ENCODE data around the gene MDP1.
A peak's percentile ranks its signal among the peaks of the same experiment; 100 is the strongest.

The MDP1 gene

GRCh38 chr14:24177041-24177825 lies 38.6 kb downstream of the MDP1 start:
- ChIA-PET CTCF (interaction anchor here (0.7 kb wide), 1 partner anchor 16 kb away, joined by 3 read pairs; the partner anchor contains the start of gene IRF9), POLR2A (interaction anchor here (0.6 kb wide), 1 partner anchor 25 kb away, joined by 3 read pairs; no protein-coding TSS in a partner anchor)
- no peak overlapping the region for H3K27ac ChIP-seq (ENCODE audit: insufficient read depth in 1 of 2, low read depth in 1 of 2, low read length in 2 of 2, poor library complexity in 1 of 2, severe bottlenecking in 2 of 2)
- DNase-seq = no peak
- no peak overlapping the region for H3K4me3 ChIP-seq (ENCODE audit: control insufficient read depth in 1 of 7, extremely low read depth in 1 of 7, insufficient read depth in 4 of 7, low read depth in 2 of 7, low read length in 6 of 7)
- H3K4me1 ChIP-seq (ENCODE audit: control extremely low read depth in 1 of 4, control insufficient read depth in 4 of 4, insufficient read depth in 4 of 4, low read length in 3 of 4) = peaks cover 0 to 14% (median 6%) of the 10 kb centered on the region in 4 experiments
- H3K36me3 ChIP-seq (ENCODE audit: control insufficient read depth in 4 of 4, insufficient read depth in 4 of 4, low read length in 3 of 4) = peaks cover 5 to 82% (median 49%) of the 10 kb centered on the region in 4 experiments
- no peaks in the 10 kb centered on the region for H3K27me3 ChIP-seq (replicated peaks in 2 of 5; ENCODE audit: control insufficient read depth in 4 of 5, insufficient read depth in 5 of 5, low read length in 4 of 5)
- no peaks in the 10 kb centered on the region for H3K9me3 ChIP-seq (ENCODE audit: control extremely low read depth in 1 of 5, control insufficient read depth in 4 of 5, insufficient read depth in 2 of 5, low read depth in 1 of 5, low read length in 4 of 5)
- WGBS (ENCODE audit: insufficient coverage) = 99% methylated on average over 9 of the region's 12 CpGs

- CTCF ChIA-PET = interaction anchor here (4.9 kb wide), 1 partner anchor 11 kb away, joined by 19 read pairs; the partner anchor contains the start of gene IPO4
- H3K36me3 ChIP-seq (ENCODE audit: control insufficient read depth in 4 of 4, insufficient read depth in 4 of 4, low read length in 3 of 4) = peaks cover 3 to 76% (median 44%) of the 10 kb centered on the region in 4 experiments
- no peaks in the 10 kb centered on the region for H3K27me3 ChIP-seq (replicated peaks in 2 of 5; ENCODE audit: control insufficient read depth in 4 of 5, insufficient read depth in 5 of 5, low read length in 4 of 5)
- POLR2A ChIA-PET = no interaction called here
- WGBS (ENCODE audit: insufficient coverage) = 98% methylated on average over 5 of the region's 5 CpGs
- no peak for DNase-seq
- H3K4me1 ChIP-seq (ENCODE audit: control extremely low read depth in 1 of 4, control insufficient read depth in 4 of 4, insufficient read depth in 4 of 4, low read length in 3 of 4) = peaks cover 0 to 18% (median 8%) of the 10 kb centered on the region in 4 experiments
- H3K27ac ChIP-seq (ENCODE audit: insufficient read depth in 1 of 2, low read depth in 1 of 2, low read length in 2 of 2, poor library complexity in 1 of 2, severe bottlenecking in 2 of 2) = no peak overlapping the region
- no peak overlapping the region for H3K4me3 ChIP-seq (ENCODE audit: control insufficient read depth in 1 of 7, extremely low read depth in 1 of 7, insufficient read depth in 4 of 7, low read depth in 2 of 7, low read length in 6 of 7)
- no peaks in the 10 kb centered on the region for H3K9me3 ChIP-seq (ENCODE audit: control extremely low read depth in 1 of 5, control insufficient read depth in 4 of 5, insufficient read depth in 2 of 5, low read depth in 1 of 5, low read length in 4 of 5)
Observed at GRCh38 chr14:24176599-24176998, 39.3 kb downstream of the MDP1 start.

GRCh38 chr14:24172871-24173281 lies 43.0 kb downstream of the MDP1 start:
- DNase-seq = peak in 1 of 3 donors; percentile 34
- H3K4me1 ChIP-seq (ENCODE audit: control extremely low read depth in 1 of 4, control insufficient read depth in 4 of 4, insufficient read depth in 4 of 4, low read length in 3 of 4) = peaks cover 0 to 18% (median 10%) of the 10 kb centered on the region in 4 experiments

DNA sequence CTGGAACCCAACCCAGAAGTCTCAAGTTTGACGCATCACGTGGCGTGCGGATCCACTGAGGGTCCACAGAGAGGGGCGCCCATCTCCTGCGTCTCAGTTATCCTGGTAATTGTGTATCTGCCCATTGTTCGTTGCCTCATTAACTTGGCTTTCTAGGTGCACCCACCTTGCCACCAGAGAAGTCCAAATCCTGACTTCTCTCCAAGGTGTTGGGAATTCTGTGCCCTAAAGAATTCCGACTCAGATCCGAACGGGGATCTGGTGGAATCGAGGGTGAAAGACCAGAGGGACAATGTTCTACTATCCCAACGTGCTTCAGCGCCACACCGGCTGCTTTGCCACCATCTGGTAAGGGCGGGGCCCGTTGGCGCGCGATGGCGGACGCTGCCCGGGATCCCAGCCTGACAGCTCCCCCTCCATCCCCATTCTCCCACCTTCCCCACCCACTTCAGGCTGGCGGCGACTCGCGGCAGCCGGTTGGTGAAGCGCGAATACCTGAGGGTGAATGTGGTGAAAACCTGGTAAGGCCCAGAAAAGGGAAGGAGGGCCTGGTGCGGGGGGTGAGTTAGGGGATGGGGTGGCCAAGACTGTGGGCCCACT lies 43.5 kb downstream of the MDP1 start:
- H3K27me3 ChIP-seq (replicated peaks in 2 of 5; ENCODE audit: control insufficient read depth in 4 of 5, insufficient read depth in 5 of 5, low read length in 4 of 5) = no peaks in the 10 kb centered on the region
- CTCF ChIA-PET = interaction anchor here (1.0 to 4.9 kb wide), 4 partner anchors 9 to 58 kb away, joined by 3 to 19 read pairs (median 6); partner anchors contain the start of genes DCAF11, IPO4, IRF9 and NRL
- peak overlapping the region; percentile 20 to 95 (median 81) for H3K4me3 ChIP-seq (ENCODE audit: control insufficient read depth in 1 of 7, extremely low read depth in 1 of 7, insufficient read depth in 4 of 7, low read depth in 2 of 7, low read length in 6 of 7)
- peak overlapping the region in 1 of 2 experiments; percentile 66 for H3K27ac ChIP-seq (ENCODE audit: insufficient read depth in 1 of 2, low read depth in 1 of 2, low read length in 2 of 2, poor library complexity in 1 of 2, severe bottlenecking in 2 of 2)
- peaks cover 2 to 22% (median 11%) of the 10 kb centered on the region in 4 experiments for H3K4me1 ChIP-seq (ENCODE audit: control extremely low read depth in 1 of 4, control insufficient read depth in 4 of 4, insufficient read depth in 4 of 4, low read length in 3 of 4)
- POLR2A ChIA-PET = interaction anchor here (1.0 to 2.8 kb wide), 2 partner anchors 11 to 23 kb away, joined by 3 to 15 read pairs; partner anchors contain the start of genes IRF9 and TM9SF1
- peaks cover 2 to 45% (median 16%) of the 10 kb centered on the region in 4 experiments for H3K36me3 ChIP-seq (ENCODE audit: control insufficient read depth in 4 of 4, insufficient read depth in 4 of 4, low read length in 3 of 4)
- no peaks in the 10 kb centered on the region for H3K9me3 ChIP-seq (ENCODE audit: control extremely low read depth in 1 of 5, control insufficient read depth in 4 of 5, insufficient read depth in 2 of 5, low read depth in 1 of 5, low read length in 4 of 5)
- WGBS (ENCODE audit: insufficient coverage) = 6% methylated on average over 12 of the region's 30 CpGs
- DNase-seq = peak in 1 of 3 donors; percentile 35

More at GRCh38 chr14:24172871-24173281, 43.0 kb downstream of the MDP1 start:
- Histone ChIP-seq H3K36me3 (ENCODE audit: control insufficient read depth in 4 of 4, insufficient read depth in 4 of 4, low read length in 3 of 4) (peaks cover 2 to 45% (median 17%) of the 10 kb centered on the region in 4 experiments), H3K27me3 (replicated peaks in 2 of 5; ENCODE audit: control insufficient read depth in 4 of 5, insufficient read depth in 5 of 5, low read length in 4 of 5) (no peaks in the 10 kb centered on the region), H3K27ac (ENCODE audit: insufficient read depth in 1 of 2, low read depth in 1 of 2, low read length in 2 of 2, poor library complexity in 1 of 2, severe bottlenecking in 2 of 2) (peak overlapping the region in 1 of 2 experiments; percentile 66), H3K4me3 (ENCODE audit: control insufficient read depth in 1 of 7, extremely low read depth in 1 of 7, insufficient read depth in 4 of 7, low read depth in 2 of 7, low read length in 6 of 7) (peak overlapping the region in 4 of 7 experiments; percentile 81 to 95 (median 88)), H3K9me3 (ENCODE audit: control extremely low read depth in 1 of 5, control insufficient read depth in 4 of 5, insufficient read depth in 2 of 5, low read depth in 1 of 5, low read length in 4 of 5) (no peaks in the 10 kb centered on the region)
- POLR2A ChIA-PET = interaction anchor here (0.7 kb wide), 1 partner anchor 10 kb away, joined by 3 read pairs; no protein-coding TSS in a partner anchor
- CTCF ChIA-PET = interaction anchor here (1.3 to 4.9 kb wide), 4 partner anchors 10 to 59 kb away, joined by 3 to 19 read pairs (median 5); partner anchors contain the start of genes DCAF11, IPO4, IRF9 and NRL
- WGBS (ENCODE audit: insufficient coverage) = 54% methylated on average over 20 of the region's 20 CpGs

- 8% methylated on average over 53 of the region's 63 CpGs for WGBS (ENCODE audit: insufficient coverage)
- DNase-seq = peak; percentile 97 to 99 (median 99)
- Histone ChIP-seq H3K4me3 (ENCODE audit: control insufficient read depth in 1 of 7, extremely low read depth in 1 of 7, insufficient read depth in 4 of 7, low read depth in 2 of 7, low read length in 6 of 7) (peak within 1 kb of the TSS; percentile 20 to 95 (median 81)), H3K27me3 (replicated peaks in 2 of 5; ENCODE audit: control insufficient read depth in 4 of 5, insufficient read depth in 5 of 5, low read length in 4 of 5) (no peaks in the 10 kb centered on the region), H3K27ac (ENCODE audit: insufficient read depth in 1 of 2, low read depth in 1 of 2, low read length in 2 of 2, poor library complexity in 1 of 2, severe bottlenecking in 2 of 2) (peak within 1 kb of the TSS in 1 of 2 experiments; percentile 66), H3K36me3 (ENCODE audit: control insufficient read depth in 4 of 4, insufficient read depth in 4 of 4, low read length in 3 of 4) (peaks cover 2 to 43% (median 14%) of the 10 kb centered on the region in 4 experiments), H3K9me3 (ENCODE audit: control extremely low read depth in 1 of 5, control insufficient read depth in 4 of 5, insufficient read depth in 2 of 5, low read depth in 1 of 5, low read length in 4 of 5) (no peaks in the 10 kb centered on the region), H3K4me1 (ENCODE audit: control extremely low read depth in 1 of 4, control insufficient read depth in 4 of 4, insufficient read depth in 4 of 4, low read length in 3 of 4) (peaks cover 2 to 27% (median 12%) of the 10 kb centered on the region in 4 experiments)
- CTCF ChIA-PET = interaction anchor here (1.0 to 4.9 kb wide), 4 partner anchors 9 to 15 kb away, joined by 3 to 19 read pairs (median 6); partner anchors contain the start of genes IPO4 and IRF9
- POLR2A ChIA-PET = interaction anchor here (1.0 to 2.8 kb wide), 2 partner anchors 10 to 24 kb away, joined by 3 to 15 read pairs; partner anchors contain the start of genes IRF9 and TM9SF1
Observed at GRCh38 chr14:24171422-24172260, 44.2 kb downstream of the MDP1 start, which contains the start of gene REC8. TSS of gene REC8 (plus strand) at chr14:24172080. CDS start at chr14:24172553, 473 bp downstream.

DNA sequence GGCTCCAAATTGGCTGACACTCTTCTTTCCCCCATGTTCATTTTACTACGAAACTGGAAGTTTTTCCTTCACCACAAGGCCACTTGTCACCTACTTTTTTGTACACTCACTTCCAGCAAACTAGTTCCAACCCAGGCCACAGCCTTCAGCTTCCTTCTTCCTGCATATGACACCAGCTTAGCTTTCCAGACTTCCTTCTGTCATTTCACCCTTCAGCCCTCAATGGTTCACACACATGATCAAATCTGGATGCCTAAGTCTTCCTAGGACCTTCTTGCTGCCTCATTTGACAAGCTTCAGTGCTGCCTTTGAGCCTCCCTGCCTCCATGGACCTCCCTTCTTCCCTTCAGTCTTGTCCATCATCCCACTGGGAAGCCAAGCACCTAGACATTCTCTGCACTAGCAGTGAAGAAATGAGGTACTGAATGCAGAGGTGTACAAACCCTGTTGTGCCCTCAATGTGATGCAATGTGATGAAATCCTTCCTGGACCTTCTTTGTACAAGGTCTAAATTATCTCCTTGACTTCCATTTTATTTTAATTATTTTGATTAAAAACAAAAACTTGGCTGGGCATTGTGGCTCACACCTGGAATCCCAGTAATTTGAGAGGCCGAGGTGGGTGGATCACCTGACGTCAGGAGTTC lies 48.3 kb downstream of the MDP1 start:
- CTCF ChIA-PET = no interaction called here
- POLR2A ChIA-PET = interaction anchor here (0.6 kb wide), 2 partner anchors 14 to 54 kb away, joined by 3 read pairs; no protein-coding TSS in a partner anchor
- 76% methylated on average over 3 of the region's 3 CpGs for WGBS (ENCODE audit: insufficient coverage)
- Histone ChIP-seq H3K4me3 (ENCODE audit: control insufficient read depth in 1 of 7, extremely low read depth in 1 of 7, insufficient read depth in 4 of 7, low read depth in 2 of 7, low read length in 6 of 7) (no peak overlapping the region), H3K4me1 (ENCODE audit: control extremely low read depth in 1 of 4, control insufficient read depth in 4 of 4, insufficient read depth in 4 of 4, low read length in 3 of 4) (peaks cover 4 to 23% (median 11%) of the 10 kb centered on the region in 4 experiments), H3K9me3 (ENCODE audit: control extremely low read depth in 1 of 5, control insufficient read depth in 4 of 5, insufficient read depth in 2 of 5, low read depth in 1 of 5, low read length in 4 of 5) (no peaks in the 10 kb centered on the region), H3K27ac (ENCODE audit: insufficient read depth in 1 of 2, low read depth in 1 of 2, low read length in 2 of 2, poor library complexity in 1 of 2, severe bottlenecking in 2 of 2) (no peak overlapping the region), H3K36me3 (ENCODE audit: control insufficient read depth in 4 of 4, insufficient read depth in 4 of 4, low read length in 3 of 4) (peaks cover 17 to 57% (median 43%) of the 10 kb centered on the region in 4 experiments), H3K27me3 (replicated peaks in 2 of 5; ENCODE audit: control insufficient read depth in 4 of 5, insufficient read depth in 5 of 5, low read length in 4 of 5) (no peaks in the 10 kb centered on the region)
- DNase-seq = peak in 2 of 3 donors; percentile 34 to 55
